Prostate gland (tissue), 2 donors: ENCODE data around the gene PSMB11.
A peak's percentile ranks its signal among the peaks of the same experiment; 100 is the strongest.

Experiments
- CTCF ChIP-seq, 4 experiments: fragments of 200-600 bp in 2 of 4; fragments of 450-650 bp in 2 of 4; sonication (generic) in 2 of 4; IDR thresholded peaks; 1 replicate in 3 of 4; 2 replicates in 1 of 4; pipeline ENCODE4 v1.5.1; 2016 to 2019; ENCODE audit warnings: antibody characterized with exemption in 4 of 4, mild to moderate bottlenecking in 2 of 4, moderate library complexity in 2 of 4
- POLR2A ChIP-seq: fragments of 450-650 bp; IDR thresholded peaks from one replicate; pipeline ENCODE4 v1.6.1; 2016; ENCODE audit warnings: antibody characterized with exemption, mild to moderate bottlenecking
- POLR2AphosphoS5 ChIP-seq: sonication (generic); formaldehyde crosslinking; IDR thresholded peaks from one replicate; pipeline ENCODE4 v1.6.1; 2017; ENCODE audit warnings: antibody characterized with exemption

DNA sequence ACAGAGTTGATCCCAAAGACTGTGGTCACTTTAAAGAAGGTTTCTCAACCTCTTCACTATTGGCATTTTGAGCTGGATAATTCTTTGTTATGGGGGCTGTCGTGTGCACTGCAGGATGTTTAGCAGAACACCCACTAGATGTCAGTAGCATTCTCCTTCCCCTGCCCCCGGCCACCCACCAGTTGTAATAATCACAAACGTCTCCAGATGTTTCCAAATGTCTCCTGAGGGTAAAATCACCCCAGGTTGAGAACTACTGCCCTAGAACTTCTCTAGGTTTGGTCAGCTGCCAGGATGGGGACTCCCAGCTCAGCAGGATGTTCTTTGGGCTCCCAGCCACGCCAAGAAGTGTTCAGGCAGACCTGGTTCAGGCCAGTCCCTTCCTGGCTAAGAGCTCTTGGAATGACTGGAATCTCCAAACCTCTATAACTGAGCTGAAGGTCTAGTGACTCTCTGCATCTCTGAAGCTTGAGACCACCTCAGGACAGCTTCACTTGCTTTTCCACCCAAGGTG, 47.2 kb upstream of the PSMB11 start:
- TF ChIP-seq CTCF (IDR thresholded peaks at IDR 0.05) (peak; percentile 14 to 44 (median 36)), POLR2A (no peak), POLR2AphosphoS5 (no peak)
